Transverse colon (tissue), 4 donors: Measurements from ENCODE around the gene ZNF17. TPM values are rescaled to one million over a fixed set of nuclear protein-coding genes. Genes with fewer than 3 reads are reported as not detected.
"Not testable (repeated sequence)": the region's sequence is repeated elsewhere in the genome, so short reads cannot be mapped to it uniquely, and the experiment has no call there.

Experiments
- DNase-seq: peaks from one replicate; pipeline ENCODE4 v3.0.0-alpha.2; 2019
- H3K27ac ChIP-seq, 4 donors: fragments of 200-600 bp; sonication (generic); 2 replicates each; pipeline ENCODE4 v1.5.1; 2016 to 2018; ENCODE audit warnings: inconsistent platforms in 4 of 4
- H3K27me3 ChIP-seq: fragments of 200-600 bp; sonication (generic); 2 replicates; pipeline ENCODE4 v1.5.1; 2017; ENCODE audit warnings: inconsistent platforms
- H3K36me3 ChIP-seq, 4 donors: fragments of 200-600 bp; sonication (generic); 2 replicates each; pipeline ENCODE4 v1.5.1; 2017 to 2019; ENCODE audit warnings: inconsistent platforms in 4 of 4
- H3K4me1 ChIP-seq, 4 donors: fragments of 200-600 bp; sonication (generic); 2 replicates each; pipeline ENCODE4 v1.5.1; 2017 to 2020; ENCODE audit warnings: inconsistent platforms in 4 of 4
- H3K4me3 ChIP-seq, 4 donors: fragments of 200-600 bp; sonication (generic); 1 replicate in 1 of 4; 2 replicates in 3 of 4; pipeline versions ENCODE4 v1.5.1 to v1.6.1; 2017 to 2019; ENCODE audit warnings: inconsistent platforms in 4 of 4
- H3K9me3 ChIP-seq, 2 donors: fragments of 200-600 bp; sonication (generic); 2 replicates each; pipeline ENCODE4 v1.5.1; 2017 to 2019; ENCODE audit warnings: inconsistent platforms in 2 of 2
- EP300 ChIP-seq: sonication (generic); formaldehyde crosslinking; IDR thresholded peaks from one replicate; pipeline ENCODE4 v1.6.1; 2017; ENCODE audit warnings: antibody characterized with exemption, low read depth
- POLR2A ChIP-seq: fragments of 450-650 bp; IDR thresholded peaks from one replicate; pipeline ENCODE4 v1.6.1; 2016; ENCODE audit warnings: antibody characterized with exemption, mild to moderate bottlenecking, moderate library complexity
- POLR2AphosphoS5 ChIP-seq, 3 donors: sonication (generic); formaldehyde crosslinking; IDR thresholded peaks; one replicate each; pipeline ENCODE4 v1.6.1; 2016; ENCODE audit warnings: antibody characterized with exemption in 3 of 3
- WGBS, 2 donors: methylation state at CpG; one replicate each; pipeline ENCODE4 v1.1.5; 2018; ENCODE audit warnings: low coverage in 1 of 2; 5-methylcytosine and 5-hydroxymethylcytosine counted together
- in situ Hi-C, 4 donors: fragments of 200-750 bp; cut with MboI; loops; one replicate each; pipeline versions ENCODE4 v1.15.0 to v1.15.1; 2017; ENCODE audit warnings: low sequenced_read_pairs in 3 of 4, low pct_ligation_motif_present in 1 of 4, low pct_unique_long_range_greater_than_20kb in 1 of 4
- intact Hi-C: fragments of 100-400 bp; cut with DNase I; formaldehyde crosslinking; loops from one replicate; pipeline ENCODE4 v1.15.1; 2023; ENCODE audit warnings: low total_unique reads
- total RNA-seq, 4 donors: library from RNA; depleted of rRNA; stranded (reverse); fragments of >200 nt; gene quantifications; one replicate each; pipeline ENCODE4 v1.1.0, GENCODE V29; 2016
- TF ChIP-seq, protein P1 (sequence below), 5 experiments: fragments of 200-600 bp in 3 of 5; fragments of 450-650 bp in 2 of 5; sonication (generic) in 3 of 5; IDR thresholded peaks; 1 replicate in 2 of 5; 2 replicates in 3 of 5; pipeline ENCODE4 v1.5.1; 2016 to 2017; ENCODE audit warnings: antibody characterized with exemption in 5 of 5, inconsistent platforms in 3 of 5, mild to moderate bottlenecking in 2 of 5, moderate library complexity in 1 of 5

The ZNF17 gene
- total RNA-seq, 4 donors from 2014 or later: 10.6 to 53.1 (median 13.2) TPM

DNA sequence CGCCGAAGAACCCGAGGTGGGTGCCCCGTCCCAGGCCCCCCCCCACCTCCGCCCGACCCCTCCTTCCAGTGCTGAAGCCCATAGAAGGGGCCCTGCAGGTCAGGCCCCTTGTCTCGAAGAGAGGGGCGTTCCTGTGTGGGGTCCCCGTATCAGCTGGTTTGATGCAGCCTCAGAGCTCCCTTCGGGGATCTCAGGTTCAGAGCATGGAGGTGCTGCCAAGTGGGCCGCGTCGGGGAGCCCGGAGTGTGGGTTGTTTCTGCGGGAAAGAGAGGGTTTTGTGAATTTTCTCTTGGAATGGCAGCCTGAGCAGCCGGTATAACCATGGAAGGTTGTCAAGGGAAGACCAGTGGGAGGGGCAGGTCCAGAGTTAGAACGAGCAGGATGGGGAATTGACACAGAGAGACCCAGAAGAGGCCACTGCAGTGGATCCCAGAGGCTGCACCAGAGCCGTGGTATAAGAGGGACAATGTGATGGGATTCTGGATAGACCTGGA is 47.2 kb upstream of the ZNF17 start:
- TF ChIP-seq POLR2A (no peak), EP300 (no peak), POLR2AphosphoS5 (IDR thresholded peaks at IDR 0.05) (no peak)
- TF ChIP-seq, protein P1, sequence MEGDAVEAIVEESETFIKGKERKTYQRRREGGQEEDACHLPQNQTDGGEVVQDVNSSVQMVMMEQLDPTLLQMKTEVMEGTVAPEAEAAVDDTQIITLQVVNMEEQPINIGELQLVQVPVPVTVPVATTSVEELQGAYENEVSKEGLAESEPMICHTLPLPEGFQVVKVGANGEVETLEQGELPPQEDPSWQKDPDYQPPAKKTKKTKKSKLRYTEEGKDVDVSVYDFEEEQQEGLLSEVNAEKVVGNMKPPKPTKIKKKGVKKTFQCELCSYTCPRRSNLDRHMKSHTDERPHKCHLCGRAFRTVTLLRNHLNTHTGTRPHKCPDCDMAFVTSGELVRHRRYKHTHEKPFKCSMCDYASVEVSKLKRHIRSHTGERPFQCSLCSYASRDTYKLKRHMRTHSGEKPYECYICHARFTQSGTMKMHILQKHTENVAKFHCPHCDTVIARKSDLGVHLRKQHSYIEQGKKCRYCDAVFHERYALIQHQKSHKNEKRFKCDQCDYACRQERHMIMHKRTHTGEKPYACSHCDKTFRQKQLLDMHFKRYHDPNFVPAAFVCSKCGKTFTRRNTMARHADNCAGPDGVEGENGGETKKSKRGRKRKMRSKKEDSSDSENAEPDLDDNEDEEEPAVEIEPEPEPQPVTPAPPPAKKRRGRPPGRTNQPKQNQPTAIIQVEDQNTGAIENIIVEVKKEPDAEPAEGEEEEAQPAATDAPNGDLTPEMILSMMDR (IDR thresholded peaks at IDR 0.05): no peak
- in situ Hi-C loops: no loop called here
- WGBS, 2 donors: 3 to 13% methylated on average over 3 to 11 of the region's 18 CpGs
- no peaks in the 10 kb centered on the region for H3K27me3 ChIP-seq
- H3K27ac ChIP-seq: peak overlapping the region; percentile 89 to 97 (median 93)
- peaks cover 0 to 12% (median 3%) of the 10 kb centered on the region in 4 donors for H3K36me3 ChIP-seq
- H3K4me1 ChIP-seq: peaks cover 0 to 15% (median 12%) of the 10 kb centered on the region in 4 donors
- H3K4me3 ChIP-seq: peak overlapping the region; percentile 63 to 91 (median 65)
- intact Hi-C loops: no loop called here
- H3K9me3 ChIP-seq: peaks cover 6 to 28% of the 10 kb centered on the region in 2 donors
- DNase-seq: no peak

DNA sequence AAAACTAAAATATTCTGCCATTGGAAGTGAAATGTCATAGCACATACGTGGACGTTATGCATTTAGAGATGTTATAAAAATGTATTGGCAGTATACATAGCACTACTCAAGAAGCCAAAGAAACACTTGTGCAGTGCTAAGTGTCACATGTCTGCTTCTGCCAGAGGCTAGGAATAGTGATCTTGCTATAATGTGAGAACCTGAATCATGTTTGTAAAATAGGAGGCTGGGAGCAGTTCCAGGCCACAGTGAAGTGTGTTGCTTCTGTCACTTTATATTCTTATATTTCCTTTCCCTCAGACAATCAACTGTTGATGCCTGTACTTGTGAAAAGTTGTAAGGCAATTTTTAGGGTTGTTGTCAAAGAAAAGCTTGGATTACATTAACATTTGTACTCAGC is 44.2 kb upstream of the ZNF17 start:
- Histone ChIP-seq H3K27ac (no peak overlapping the region), H3K9me3 (peaks cover 6 to 13% of the 10 kb centered on the region in 2 donors), H3K36me3 (peaks cover 0 to 9% (median 3%) of the 10 kb centered on the region in 4 donors), H3K4me3 (no peak overlapping the region), H3K27me3 (no peaks in the 10 kb centered on the region), H3K4me1 (peaks cover 0 to 15% (median 12%) of the 10 kb centered on the region in 4 donors)
- TF ChIP-seq POLR2AphosphoS5 (IDR thresholded peaks at IDR 0.05) (no peak), EP300 (no peak), POLR2A (no peak)
- TF ChIP-seq, protein P1 (IDR thresholded peaks at IDR 0.05): no peak
- intact Hi-C loops (no loop called here), in situ Hi-C loops (no loop called here)
- 91% methylated on average over 2 of the region's 2 CpGs; no CpG with 5 or more reads in 1 of the 2 donors for WGBS, 2 donors
- no peak for DNase-seq

DNA sequence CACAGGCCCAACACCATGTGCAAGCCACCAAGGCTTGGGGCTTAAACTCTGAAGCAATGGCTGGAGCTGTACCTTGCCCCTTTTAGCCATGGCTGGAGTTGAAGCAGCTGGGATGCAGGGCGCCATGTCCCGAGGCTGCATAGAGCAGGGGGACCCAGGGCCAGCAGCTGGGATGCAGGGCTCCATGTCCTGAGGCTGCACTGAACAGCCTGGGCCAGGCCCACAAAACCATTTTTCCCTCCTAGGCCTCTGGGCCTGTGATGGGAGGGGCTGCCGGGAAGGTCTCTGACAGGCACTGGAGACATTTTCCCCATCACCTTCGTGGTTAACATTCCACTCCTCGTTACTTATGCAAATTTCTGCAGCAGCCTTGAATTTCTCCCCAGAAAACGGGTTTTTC is 36.8 kb upstream of the ZNF17 start:
- no peaks in the 10 kb centered on the region for H3K4me1 ChIP-seq
- TF ChIP-seq, protein P1 (IDR thresholded peaks at IDR 0.05): no peak
- TF ChIP-seq POLR2AphosphoS5 (IDR thresholded peaks at IDR 0.05) (no peak), POLR2A (no peak), EP300 (no peak)
- no peak for DNase-seq
- H3K27ac ChIP-seq: no peak overlapping the region
- intact Hi-C loops: no loop called here
- peaks cover 31 to 33% of the 10 kb centered on the region in 2 donors for H3K9me3 ChIP-seq
- WGBS, 2 donors: 84 to 95% methylated on average over 2 to 4 of the region's 6 CpGs
- H3K4me3 ChIP-seq: no peak overlapping the region
- H3K36me3 ChIP-seq: peaks cover 0 to 43% (median 10%) of the 10 kb centered on the region in 4 donors
- in situ Hi-C loops: no loop called here
- no peaks in the 10 kb centered on the region for H3K27me3 ChIP-seq

DNA sequence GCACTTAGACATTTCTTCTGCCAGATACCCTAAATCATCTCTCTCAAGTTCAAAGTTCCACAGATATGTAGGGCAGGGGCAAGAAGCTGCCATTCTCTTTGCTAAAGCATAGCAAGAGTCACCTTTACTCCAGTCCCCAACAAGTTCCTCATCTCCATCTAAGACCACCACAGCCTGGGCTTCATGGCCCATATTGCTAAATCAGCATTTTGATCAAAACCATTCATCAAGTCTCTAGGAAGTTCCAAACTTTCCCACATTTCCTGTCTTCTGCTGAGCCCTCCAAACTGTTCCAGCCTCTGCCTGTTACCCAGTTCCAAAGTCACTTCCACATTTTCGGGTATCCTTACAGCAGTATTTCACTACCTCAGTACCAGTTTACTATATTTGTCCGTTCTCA is 36.3 kb upstream of the ZNF17 start:
- Histone ChIP-seq H3K9me3 (peaks cover 31 to 37% of the 10 kb centered on the region in 2 donors), H3K36me3 (peaks cover 0 to 43% (median 10%) of the 10 kb centered on the region in 4 donors)
- H3K27me3 ChIP-seq, H3K4me1 ChIP-seq, intact Hi-C loops, DNase-seq, H3K4me3 ChIP-seq, H3K27ac ChIP-seq, in situ Hi-C loops: not testable (repeated sequence)
- WGBS, 2 donors: 96% methylated on average over 2 of the region's 2 CpGs; no CpG with 5 or more reads in 1 of the 2 donors

DNA sequence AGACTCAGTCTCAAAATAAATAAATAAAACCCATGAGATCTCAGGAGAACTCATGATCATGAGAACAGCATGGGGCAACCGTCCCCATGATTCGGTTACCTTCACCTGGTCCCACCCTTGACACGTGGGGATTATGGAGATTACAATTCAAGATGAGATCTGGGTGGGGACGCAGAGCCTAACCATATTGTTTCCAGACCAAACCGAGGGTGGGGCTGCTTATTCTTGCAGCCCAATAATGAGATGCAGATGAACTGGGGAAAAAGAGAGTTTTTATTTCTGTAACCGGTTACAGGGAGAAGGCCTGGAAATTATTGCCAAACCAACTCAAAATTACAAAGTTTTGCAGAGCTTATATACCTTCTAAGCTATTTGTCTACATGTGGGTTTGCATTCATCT is 34.8 kb upstream of the ZNF17 start:
- Histone ChIP-seq H3K4me1 (no peaks in the 10 kb centered on the region), H3K9me3 (peaks cover 38 to 41% of the 10 kb centered on the region in 2 donors), H3K27ac (no peak overlapping the region), H3K4me3 (no peak overlapping the region), H3K27me3 (no peaks in the 10 kb centered on the region), H3K36me3 (peaks cover 0 to 43% (median 10%) of the 10 kb centered on the region in 4 donors)
- WGBS, 2 donors: 96 to 98% methylated on average over 3 to 6 of the region's 6 CpGs
- in situ Hi-C loops (no loop called here), intact Hi-C loops (no loop called here)
- TF ChIP-seq POLR2AphosphoS5 (IDR thresholded peaks at IDR 0.05) (no peak), POLR2A (no peak), EP300 (no peak)
- TF ChIP-seq, protein P1 (IDR thresholded peaks at IDR 0.05): no peak
- no peak for DNase-seq
